ENCODE data around the gene ANKRD40CL.
"Not testable (repeated sequence)": the region's sequence is repeated elsewhere in the genome, so short reads cannot be mapped to it uniquely, and the experiment has no call there.

Gene ANKRD40CL

GRCh38 chr17:50758524-50758923, 8.8 kb downstream of the ANKRD40CL start:
- DNase-seq, result no peak

GRCh38 chr17:50754521-50754920, 12.8 kb downstream of the ANKRD40CL start:
- no peak for DNase-seq

GRCh38 chr17:50749245-50749644, 18.1 kb downstream of the ANKRD40CL start:
- DNase-seq, result no peak

GRCh38 chr17:50745631-50746030, 21.7 kb downstream of the ANKRD40CL start:
- no peak for DNase-seq

GRCh38 chr17:50739098-50739497, 28.2 kb downstream of the ANKRD40CL start:
- DNase-seq, result no peak

GRCh38 chr17:50737118-50737698, 30.1 kb downstream of the ANKRD40CL start:
- no peak for DNase-seq

- DNase-seq, result no peak
Measured at GRCh38 chr17:50735287-50735686, 32.0 kb downstream of the ANKRD40CL start.

- DNase-seq, result no peak
Measured at GRCh38 chr17:50731575-50732460, 35.5 kb downstream of the ANKRD40CL start.

GRCh38 chr17:50728881-50729765, 38.2 kb downstream of the ANKRD40CL start:
- no peak for DNase-seq

- no peak for DNase-seq
Measured at GRCh38 chr17:50728112-50728429, 39.2 kb downstream of the ANKRD40CL start.

GRCh38 chr17:50725769-50726655, 41.3 kb downstream of the ANKRD40CL start:
- no peak for DNase-seq

GRCh38 chr17:50724622-50725021, 42.7 kb downstream of the ANKRD40CL start:
- not testable (repeated sequence) for DNase-seq

- no peak for DNase-seq
Measured at GRCh38 chr17:50722746-50723145, 44.6 kb downstream of the ANKRD40CL start.

GRCh38 chr17:50721194-50722010, 45.9 kb downstream of the ANKRD40CL start:
- DNase-seq, result no peak

- DNase-seq, result no peak
Measured at GRCh38 chr17:50719924-50720794, 47.2 kb downstream of the ANKRD40CL start.

GRCh38 chr17:50719144-50719923, 48.0 kb downstream of the ANKRD40CL start, which contains the start of gene LUC7L3:
TSS of gene LUC7L3 (plus strand) at chr17:50719603. CDS start at chr17:50719733, 130 bp downstream.
- peak; percentile 90 to 91 for DNase-seq

GRCh38 chr17:50715471-50715870, 51.8 kb downstream of the ANKRD40CL start:
- DNase-seq, result no peak

GRCh38 chr17:50712641-50713040, 54.7 kb downstream of the ANKRD40CL start:
- no peak for DNase-seq

Measured in NCI-H1930 (cell line).